ENCODE results near the gene PI3.
"Not testable (repeated sequence)": the region's sequence is repeated elsewhere in the genome, so short reads cannot be mapped to it uniquely, and the experiment has no call there.

The PI3 gene, protein sequence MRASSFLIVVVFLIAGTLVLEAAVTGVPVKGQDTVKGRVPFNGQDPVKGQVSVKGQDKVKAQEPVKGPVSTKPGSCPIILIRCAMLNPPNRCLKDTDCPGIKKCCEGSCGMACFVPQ

DNA sequence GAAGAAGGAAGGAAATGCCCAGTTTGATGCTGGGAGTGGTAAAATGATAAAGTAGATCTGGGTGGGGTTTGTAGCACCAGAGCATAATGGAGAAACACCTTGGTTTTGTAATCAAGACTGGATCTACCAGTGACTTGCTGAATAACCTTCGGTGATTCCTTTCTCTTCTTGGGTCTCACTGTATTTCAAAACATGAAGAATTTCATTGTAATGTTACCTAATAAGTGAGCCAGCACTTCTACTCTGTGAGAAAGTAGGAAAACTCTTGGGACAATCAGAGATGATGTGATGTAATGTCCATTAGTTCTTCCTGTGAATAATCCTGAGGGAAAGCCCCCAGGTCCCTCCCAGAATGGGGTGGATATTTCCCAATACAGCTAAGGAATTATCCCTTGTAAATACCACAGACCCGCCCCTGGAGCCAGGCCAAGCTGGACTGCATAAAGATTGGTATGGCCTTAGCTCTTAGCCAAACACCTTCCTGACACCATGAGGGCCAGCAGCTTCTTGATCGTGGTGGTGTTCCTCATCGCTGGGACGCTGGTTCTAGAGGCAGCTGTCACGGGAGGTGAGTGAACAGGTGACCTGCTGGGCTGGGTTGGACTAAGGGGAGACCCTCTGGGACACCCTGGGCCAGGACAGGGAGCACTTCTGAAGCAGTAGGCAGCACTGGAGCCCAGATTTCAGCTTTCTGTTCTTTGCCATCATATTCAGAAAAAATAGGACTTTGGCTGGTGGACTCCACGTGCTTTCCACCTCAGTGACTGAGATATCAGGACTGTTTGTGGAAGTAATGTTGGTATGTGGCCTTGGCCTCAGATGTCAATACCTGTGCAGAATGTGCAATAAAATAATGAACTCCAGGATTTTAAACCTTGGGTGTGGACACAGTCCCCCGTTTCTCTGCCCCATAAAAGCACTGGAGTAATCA, at the start of gene PI3:
TSS of gene PI3 (plus strand) at position 469 of the 931 bp plus-strand sequence. CDS start at position 490, 21 bp downstream.
- DNase-seq, result no peak

GRCh38 chr20:45128099-45128498, 46.6 kb upstream of the PI3 start:
- peak in 1 of 3 experiments; percentile 8 for DNase-seq

DNA sequence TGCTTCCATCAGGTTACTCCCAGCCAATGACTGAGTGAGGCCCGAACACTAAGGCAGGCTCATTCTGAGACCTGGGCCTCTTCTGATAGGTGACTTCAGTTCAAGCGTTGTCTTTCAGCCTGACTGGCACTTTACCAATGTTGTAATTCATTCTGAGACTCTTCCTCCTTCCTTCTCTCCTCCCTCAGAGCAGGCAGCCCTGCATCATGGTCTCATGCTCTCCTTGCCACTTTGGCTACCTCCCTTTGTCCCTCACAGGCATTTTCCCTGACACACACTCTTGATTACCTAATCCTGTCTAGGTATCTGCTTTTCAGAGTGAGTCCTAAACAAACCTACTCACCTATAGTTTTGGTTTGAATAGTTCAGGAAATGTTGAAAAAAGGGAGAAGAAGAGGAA, 37.8 kb upstream of the PI3 start:
- no peak for DNase-seq

GRCh38 chr20:45138561-45139300, 36.0 kb upstream of the PI3 start:
- peak in 2 of 3 experiments; percentile 2 to 37 for DNase-seq

DNA sequence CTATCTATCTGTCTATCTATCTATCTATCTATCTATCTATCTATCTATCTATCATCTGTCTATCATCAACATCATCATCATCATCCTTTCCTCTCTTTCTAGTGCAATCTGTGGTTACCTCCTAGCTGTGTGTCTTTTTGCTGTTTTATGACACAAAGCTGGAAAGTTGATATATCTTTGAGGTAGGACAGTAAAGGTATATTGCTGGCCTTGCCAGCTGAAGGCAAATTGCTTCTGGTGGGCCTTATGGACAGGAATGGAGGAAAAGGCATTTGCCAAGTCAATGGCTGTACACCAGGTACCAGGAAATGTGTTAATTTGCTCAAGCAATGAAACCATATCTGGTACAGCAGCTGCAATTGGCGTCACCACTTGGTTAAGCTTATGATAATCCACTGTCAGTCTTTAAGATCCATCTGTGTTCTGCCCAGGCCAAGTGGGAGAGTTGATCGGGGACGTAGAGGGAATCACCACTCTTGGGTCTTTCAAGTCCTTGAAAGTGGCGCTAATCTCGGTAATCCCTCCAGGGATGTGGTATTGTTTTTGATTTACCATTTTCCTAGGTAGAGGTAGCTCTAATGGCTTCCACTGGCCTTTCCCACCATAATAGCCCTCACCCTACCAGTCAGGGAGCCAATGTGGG, 34.8 kb upstream of the PI3 start:
- not testable (repeated sequence) for DNase-seq

- DNase-seq, result no peak
Measured at GRCh38 chr20:45140836-45141235, 33.9 kb upstream of the PI3 start.

- no peak for DNase-seq
Measured at GRCh38 chr20:45149062-45149461, 25.6 kb upstream of the PI3 start.

GRCh38 chr20:45152405-45152804, 22.3 kb upstream of the PI3 start:
- DNase-seq, result no peak

- DNase-seq, result no peak
Measured at GRCh38 chr20:45153147-45153546, 21.6 kb upstream of the PI3 start.

- no peak for DNase-seq
Measured at GRCh38 chr20:45153752-45154151, 20.9 kb upstream of the PI3 start.

DNA sequence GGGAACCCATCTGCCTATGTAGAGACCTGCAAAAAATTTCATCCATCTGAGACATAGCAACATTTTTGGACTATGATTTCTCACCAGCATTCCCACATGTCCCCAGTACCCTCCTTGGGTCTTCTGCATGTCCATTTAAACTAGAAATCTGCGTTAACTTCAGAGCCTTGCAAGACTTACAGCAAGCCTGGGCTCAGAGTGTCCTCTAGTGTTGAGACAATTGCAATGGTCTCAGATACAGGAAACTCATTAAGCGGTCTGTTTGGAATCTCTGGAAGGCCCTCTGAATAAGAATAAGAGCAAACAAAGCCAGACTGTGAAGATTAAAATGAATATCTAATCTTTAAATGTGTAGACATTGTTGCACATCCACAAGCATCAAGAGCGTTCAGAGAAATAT, 20.5 kb upstream of the PI3 start:
- no peak for DNase-seq

- not testable (repeated sequence) for DNase-seq
Measured at GRCh38 chr20:45154794-45155193, 19.9 kb upstream of the PI3 start.

DNA sequence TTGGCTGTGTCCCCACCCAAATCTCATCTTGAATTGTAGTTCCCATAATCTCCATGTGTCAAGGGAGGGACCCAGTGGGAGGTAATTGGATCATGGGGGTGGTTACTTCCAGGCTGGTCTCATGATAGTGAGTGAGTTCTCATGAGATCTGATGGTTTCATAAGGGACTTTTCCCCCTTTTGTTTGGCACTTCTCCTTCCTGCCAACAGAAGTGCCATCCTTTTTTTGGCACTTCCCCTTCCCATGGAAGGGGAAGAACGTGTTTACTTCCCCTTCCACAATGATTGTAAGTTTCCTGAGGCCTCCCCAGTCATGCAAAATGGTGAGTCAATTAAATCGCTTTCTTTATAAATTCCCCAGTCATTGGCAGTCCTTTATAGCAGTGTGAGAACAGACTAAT, 18.0 kb upstream of the PI3 start:
- DNase-seq, result no peak

GRCh38 chr20:45157962-45158361, 16.7 kb upstream of the PI3 start:
- DNase-seq, result no peak

DNA sequence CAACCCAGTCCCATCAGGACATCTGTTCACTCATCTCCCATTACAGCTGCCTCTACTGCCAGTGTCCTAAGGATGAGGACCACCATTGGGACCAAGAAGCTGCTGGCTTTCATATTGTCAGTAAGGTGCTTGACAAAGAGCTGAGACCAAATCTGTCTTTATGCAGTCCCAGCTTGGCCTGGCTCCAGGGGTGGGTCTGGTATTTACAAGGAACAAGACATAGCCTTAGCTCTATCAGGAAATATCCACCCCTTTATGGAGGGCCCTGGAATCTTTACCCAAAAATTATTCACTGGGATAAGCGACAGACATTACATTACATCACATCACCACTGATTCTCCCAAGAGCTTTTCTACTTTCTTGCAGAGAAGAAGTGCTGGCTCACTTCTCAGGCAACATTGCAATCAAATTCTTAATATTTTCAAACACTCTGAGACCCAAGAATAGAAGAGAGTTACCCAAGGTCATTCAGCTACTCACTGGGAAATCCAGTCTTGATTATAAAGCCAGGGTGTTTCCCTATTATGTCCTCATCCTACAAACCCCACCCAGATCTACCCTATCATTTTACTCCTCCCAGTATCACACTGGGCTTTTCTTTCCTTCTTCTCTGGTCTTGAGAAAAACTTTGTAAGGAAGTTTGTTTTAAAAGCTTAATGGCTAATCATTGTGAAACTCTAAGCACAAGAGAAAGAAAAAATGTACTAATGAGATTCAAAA, 11.5 kb upstream of the PI3 start:
- DNase-seq, result no peak

DNA sequence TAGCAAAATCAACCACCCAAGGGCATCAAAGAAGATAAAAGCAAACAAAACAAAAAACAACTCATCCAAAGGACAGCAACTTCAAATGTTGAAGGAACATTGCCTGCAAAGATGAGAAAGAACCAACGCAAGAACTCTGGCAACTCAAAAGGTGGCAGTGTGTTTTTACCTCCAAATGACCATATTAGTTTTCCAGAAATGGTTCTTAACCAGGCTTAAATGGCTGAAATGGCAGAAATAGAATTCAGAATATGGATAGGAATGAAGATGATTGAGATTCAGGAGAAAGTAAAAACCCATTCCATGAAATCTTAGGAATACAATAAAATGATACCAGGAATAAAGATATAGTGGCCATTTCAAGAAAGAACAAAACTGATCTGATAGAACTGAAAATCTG, 9.8 kb upstream of the PI3 start:
- DNase-seq, result no peak

DNA sequence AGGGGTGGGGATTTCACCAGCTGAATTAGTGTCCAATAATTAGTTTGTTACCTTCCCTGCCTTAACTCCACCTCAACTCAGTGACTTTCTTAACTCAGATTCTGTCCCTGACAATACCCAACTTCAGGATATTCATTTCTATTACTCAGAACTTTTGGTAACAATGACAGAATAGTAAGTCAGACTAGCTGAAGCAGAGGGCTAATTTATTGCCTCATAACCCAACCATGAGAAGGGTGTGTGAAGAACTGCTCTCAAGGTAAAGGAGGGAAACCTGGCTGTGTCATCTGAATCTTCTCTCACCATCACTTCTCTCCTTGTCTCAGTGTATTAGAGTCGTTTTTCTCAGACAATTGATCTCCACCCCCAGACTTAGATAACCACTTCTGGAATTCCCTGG, 1.2 kb upstream of the PI3 start:
- DNase-seq, result no peak

GRCh38 chr20:45176526-45177267, 2.0 kb downstream of the PI3 start:
- no peak for DNase-seq

- no peak for DNase-seq
Measured at GRCh38 chr20:45179166-45179565, 4.5 kb downstream of the PI3 start.

GRCh38 chr20:45181639-45182038, 6.9 kb downstream of the PI3 start:
- no peak for DNase-seq

DNA sequence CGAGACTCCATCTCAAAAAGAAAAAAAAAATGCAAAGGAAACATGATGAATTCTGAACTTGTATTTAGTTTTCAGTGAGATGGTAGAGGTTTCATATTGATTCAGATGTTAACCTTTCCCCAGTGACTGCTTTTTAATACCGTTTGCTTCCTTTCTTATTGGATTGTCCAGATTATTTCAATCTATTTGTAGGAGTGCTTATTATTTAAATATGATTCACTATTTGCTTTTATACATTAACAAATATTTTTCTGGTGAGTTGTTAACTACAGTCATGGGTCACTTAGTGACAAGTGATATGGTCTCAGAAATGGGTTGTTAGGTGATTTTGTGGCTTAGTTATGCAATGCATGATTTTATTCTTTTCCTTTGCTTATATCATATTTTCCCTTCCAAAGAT, 8.4 kb downstream of the PI3 start:
- DNase-seq, result no peak

DNA sequence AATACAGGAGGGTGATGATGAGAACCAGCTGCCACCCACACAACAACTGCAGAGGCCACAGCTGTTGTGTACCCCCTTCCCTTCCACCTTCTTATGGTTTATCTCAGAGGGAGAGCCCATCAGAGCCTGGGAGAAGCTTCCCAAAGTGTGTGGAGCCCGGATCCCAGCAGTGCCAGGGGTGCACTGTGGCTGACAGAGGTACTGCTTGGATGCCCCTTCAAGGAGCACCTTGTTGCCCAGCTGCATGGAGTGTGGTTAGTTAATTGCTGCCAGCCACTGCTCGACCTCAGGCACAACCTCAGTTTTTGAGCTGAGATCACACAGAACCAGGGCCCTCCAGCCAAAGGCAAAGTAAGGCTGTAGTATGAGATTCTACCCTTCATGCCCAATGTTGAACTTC, 13.0 kb downstream of the PI3 start:
- no peak for DNase-seq

All from NCI-H1417 (cell line).